DMS114 treated with DMSO at 0.1 percent for 48 hours (cell line): Measurements from ENCODE around the gene VPS11.
"Not testable (repeated sequence)": the region's sequence is repeated elsewhere in the genome, so short reads cannot be mapped to it uniquely, and the experiment has no call there.

Experiments
- DNase-seq: peaks from one replicate; lab custom pipeline; 2025; ENCODE audit not compliant: unreplicated experiment; lab: John Stamatoyannopoulos, UW

The VPS11 gene

GRCh38 chr11:119067371-119068222 is at the start of gene VPS11:
VPS11 (plus strand) TSS chr11:119067818; CDS start chr11:119067824, 6 bp downstream.
- DNase-seq, result peak; percentile 84

DNA sequence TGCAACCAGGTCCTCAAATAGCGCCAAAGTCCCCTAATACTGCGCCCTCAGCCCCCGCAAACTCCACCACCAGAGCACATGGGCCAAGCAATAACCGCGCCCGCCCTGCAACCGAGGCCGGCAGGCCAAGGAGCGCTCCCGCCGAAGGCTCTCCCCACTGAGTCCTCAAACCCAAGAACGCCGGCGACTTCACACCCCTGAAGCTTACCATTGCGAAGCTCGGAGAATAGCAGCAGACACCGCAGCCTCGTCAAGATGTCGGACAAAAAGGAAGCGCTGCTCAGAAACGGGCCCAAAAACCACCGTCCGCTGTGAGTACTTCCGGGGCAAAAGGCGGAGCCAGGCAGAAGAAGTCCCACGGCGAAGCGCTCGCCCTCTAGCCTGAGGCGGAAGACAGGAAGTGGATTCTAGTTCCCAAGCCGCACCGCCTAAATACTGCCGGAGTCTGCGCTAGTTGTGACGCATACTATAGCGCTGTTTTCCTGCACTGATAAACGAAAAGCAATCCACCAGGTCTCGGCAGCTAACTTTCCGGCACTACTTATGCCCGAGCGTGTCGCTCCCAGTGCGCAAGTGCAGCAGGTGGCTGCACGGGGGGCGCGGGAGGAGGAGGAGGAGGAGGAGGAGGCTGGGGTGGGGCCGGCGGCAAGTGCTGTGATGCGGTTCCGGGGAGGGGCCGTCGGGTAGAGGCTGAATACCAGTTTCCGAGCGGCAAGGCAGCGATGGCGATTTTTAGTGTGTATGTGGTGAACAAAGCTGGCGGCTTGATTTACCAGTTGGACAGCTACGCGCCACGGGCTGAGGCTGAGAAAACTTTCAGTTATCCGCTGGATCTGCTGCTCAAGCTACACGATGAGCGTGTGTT is 49.3 kb upstream of the VPS11 start, which contains the start of the genes RPS25 and TRAPPC4:
RPS25 (minus strand) TSS at position 270 of the 865 bp plus-strand sequence; CDS start at position 211, 59 bp downstream.
TRAPPC4 (plus strand) TSS at position 693 of the 865 bp plus-strand sequence; CDS start at position 723, 30 bp downstream.
- DNase-seq, result peak; percentile 85

- no peak for DNase-seq
Observed at GRCh38 chr11:119019996-119020395, 47.6 kb upstream of the VPS11 start.

DNA sequence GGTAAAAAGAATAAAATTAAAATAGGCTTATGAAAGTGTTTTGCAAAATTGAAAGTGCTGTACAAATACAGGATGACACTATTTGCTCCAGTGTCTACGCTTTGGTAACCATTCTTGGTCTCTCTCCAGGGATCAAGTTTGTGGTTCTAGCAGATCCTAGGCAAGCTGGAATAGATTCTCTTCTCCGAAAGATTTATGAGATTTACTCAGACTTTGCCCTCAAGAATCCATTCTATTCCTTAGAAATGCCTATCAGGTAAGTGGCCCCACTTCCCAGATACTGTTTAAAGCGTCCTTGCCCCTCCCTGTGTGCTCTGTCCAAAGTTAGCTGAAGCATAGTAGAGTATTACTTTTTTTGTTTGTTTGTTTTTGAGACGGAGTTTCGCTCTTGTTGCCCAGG is 46.0 kb upstream of the VPS11 start:
- no peak for DNase-seq

- DNase-seq, result no peak
Observed at GRCh38 chr11:119023741-119024140, 43.9 kb upstream of the VPS11 start.

DNA sequence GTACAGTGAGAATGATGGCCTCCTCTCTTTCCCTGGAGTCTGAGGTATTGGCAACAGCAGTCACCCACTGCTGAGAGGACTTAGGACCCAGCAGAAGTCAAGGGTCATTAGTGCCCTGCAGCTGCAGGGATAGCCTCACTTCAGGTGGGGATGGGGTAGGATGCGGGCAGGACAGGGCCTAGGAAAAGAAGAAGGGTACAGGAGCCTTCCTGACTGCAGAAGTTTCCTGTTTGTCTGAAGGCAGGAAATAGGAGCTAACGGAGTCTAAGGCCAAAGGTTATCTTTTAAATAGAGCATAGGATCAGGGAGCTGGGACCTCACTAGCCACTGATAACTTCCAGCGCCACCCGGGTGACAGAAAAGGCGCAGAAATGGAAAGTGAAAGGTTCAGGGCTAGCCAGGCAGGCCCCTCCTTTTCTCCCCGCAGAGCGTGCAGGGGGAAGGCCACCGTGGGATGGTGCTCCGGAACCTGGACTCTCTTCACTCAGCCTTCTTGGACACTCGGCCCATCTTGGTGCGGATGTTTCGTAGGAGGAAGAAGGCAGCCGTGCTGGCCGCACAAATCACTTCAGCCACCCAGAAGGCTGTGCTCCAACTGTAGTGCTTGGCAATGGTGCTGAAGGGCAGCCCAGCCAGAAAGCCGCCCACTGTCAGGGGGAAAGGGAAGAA is 43.1 kb upstream of the VPS11 start:
- DNase-seq, result no peak

DNA sequence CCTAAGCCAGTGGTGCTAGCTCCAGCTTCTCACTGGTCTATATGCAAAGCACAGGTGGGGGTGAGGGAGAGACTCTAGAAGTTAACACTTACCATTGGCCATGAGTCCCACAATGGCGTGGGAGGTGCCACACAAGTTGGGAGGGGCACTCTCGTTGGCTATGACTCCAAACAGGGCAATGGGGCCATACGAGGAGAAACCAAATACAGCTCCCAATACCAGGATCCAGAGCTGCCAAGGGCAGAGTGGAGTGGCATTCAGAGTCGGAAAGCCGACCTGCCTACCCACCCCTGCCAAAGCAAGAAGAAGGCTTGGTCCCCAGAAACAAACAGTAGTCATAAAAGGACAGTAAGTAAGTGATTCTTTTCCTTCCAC is 42.5 kb upstream of the VPS11 start:
- no peak for DNase-seq

- no peak for DNase-seq
Observed at GRCh38 chr11:119025541-119025940, 42.1 kb upstream of the VPS11 start.

GRCh38 chr11:119025978-119026766 is 41.4 kb upstream of the VPS11 start:
- no peak for DNase-seq

DNA sequence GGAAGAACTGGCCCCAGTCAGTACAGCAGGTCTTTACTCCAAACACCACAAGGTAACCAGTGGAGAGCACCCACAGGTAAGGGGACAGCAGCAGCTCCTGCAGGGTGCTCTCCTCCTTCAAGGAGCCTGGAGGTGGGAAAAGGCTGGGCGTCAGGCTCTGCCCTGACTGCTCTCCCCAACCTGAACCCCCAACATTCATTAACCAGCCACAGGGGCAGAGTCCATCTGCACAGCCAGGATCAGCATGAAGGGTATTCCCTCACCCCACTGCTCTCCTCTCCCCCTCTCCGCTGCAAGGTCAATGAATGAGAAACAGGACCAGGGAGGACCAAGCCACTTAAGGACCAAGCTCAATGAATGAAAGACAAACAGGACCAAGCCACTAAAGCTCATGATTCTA is 40.6 kb upstream of the VPS11 start:
- no peak for DNase-seq

- DNase-seq, result no peak
Observed at GRCh38 chr11:119027561-119028345, 39.9 kb upstream of the VPS11 start.

DNA sequence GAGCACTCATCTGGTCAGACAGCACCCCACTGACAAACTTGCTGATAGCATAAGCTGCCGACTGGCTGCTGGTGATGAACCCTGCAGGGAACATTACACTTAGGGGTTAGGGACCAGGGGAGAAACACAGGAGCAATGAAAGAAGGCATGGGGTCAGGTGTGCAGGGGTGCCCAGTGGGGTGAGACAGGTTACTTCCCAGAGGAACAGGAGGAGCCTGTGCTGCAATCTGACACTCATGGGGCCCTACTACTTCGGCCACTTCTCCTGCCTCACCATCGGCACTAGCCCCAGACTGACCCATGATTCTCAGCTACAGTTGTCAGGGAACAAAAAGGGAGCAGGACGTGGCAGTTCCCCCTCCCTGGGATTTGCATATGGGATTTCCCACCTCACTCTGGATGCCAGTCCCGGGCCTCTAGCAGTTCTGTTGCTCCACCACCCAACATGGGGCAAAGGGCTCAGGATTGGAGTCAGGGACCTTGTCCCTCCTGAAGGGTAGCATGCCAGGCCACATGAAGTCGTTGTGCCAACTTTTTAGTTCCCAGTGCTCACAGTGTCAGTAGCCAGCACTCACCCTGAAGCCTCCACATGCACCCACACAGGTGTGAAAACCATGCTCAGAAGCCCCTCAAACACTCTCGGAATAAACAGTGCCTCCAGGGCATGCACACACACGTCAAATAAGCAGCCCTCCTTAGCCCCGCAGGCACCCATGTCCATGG is 39.1 kb upstream of the VPS11 start:
- no peak for DNase-seq

DNA sequence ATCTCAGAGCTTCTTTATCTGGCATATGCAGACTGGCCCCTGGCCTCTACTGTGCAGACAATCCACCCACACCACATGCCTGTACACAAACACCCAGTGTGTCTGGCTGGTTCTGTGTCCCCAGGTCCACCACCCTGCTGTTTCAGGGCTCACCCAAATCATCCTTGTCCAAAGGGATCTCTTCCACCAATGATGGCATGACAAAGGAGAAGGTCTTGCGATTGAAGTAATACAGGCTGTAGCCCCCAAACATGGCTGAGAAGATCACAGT is 38.6 kb upstream of the VPS11 start:
- no peak for DNase-seq

DNA sequence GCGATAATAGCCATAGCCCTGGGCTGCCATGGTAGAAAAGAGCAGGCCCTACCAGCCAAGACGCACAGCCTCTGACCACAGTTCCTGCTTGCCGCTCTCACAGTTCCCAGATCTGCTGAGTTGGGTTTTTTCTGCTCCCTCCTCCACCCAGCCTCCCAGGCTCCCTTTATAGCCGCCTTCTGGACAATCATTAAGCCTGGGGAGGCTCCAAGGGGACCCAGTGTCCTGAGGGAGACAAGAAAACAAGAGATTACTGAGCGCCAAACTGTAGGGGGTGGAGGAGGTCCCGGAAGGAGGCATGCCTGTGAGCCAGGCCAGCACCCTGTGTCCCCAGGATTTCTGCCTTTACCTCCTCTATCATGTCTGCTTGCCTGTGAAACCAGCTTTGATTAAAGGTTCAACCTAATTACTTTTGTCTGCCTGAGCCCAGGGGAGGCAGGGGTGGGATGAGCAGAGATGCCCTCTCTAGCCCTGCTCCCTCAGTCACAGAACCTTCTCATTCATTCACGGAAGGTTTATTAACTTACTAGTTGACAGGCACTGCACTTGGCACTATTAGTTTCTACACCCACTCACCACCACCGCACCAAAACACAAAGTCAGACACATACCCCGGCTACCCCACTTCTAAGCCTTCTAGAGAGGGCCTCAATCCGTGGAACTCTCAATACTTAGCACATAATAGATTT is 38.1 kb upstream of the VPS11 start:
- DNase-seq, result no peak

GRCh38 chr11:119030029-119030328 is 37.6 kb upstream of the VPS11 start:
- DNase-seq, result no peak

DNA sequence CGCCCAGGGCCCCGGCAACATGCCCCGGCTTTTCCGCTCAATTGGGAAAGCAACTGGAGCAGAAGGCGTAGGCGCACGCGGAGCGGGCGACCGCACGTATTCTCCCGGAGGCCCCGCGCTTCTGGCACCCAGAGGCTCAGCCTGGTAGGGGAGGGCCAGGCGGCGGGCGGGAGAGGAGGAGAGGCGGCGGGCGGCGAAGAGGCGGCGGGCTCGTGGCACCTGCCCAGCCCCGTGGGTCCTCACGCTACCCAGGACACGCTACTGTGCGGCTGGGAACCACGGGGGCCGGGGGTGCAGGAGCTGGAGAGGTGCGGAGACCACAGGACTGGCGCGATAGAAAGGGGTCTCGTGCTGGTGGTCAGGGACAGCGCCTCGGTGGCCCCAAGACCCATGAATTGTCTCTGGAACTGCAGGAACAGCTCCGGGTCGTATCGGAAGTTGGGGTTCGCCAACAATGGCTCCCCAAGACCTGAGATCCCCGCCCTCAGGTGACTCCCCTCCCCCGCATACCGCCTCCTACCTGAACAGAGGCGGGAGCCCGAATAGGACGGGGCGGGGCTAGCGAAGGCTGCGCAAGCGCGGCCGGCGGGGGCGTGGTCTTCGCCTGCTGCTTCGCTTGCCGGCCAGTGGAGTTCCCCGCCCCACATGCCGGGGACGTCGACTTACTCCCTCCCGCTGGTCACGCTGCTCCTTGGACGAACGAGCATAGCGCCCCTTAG is 37.1 kb upstream of the VPS11 start, which contains the start of gene SLC37A4:
SLC37A4 (minus strand) TSS at position 549 of the 719 bp plus-strand sequence.
- peak; percentile 76 for DNase-seq

- no peak for DNase-seq
Observed at GRCh38 chr11:119031912-119032280, 35.7 kb upstream of the VPS11 start.

GRCh38 chr11:119033421-119033820 is 34.2 kb upstream of the VPS11 start:
- not testable (repeated sequence) for DNase-seq
